ENCODE data around the gene AKAP11.
"Not testable (repeated sequence)": the region's sequence is repeated elsewhere in the genome, so short reads cannot be mapped to it uniquely, and the experiment has no call there.

Gene AKAP11

GRCh38 chr13:42272115-42272803 is at the start of gene AKAP11:
Gene AKAP11, plus strand, starts transcription at chr13:42272152. Its CDS starts 14,197 bp downstream, at chr13:42286349.
- peak; percentile 58 for DNase-seq

- DNase-seq: no peak
Observed at GRCh38 chr13:42223681-42224080, 48.3 kb upstream of the AKAP11 start.

- peak; percentile 5 for DNase-seq
Observed at GRCh38 chr13:42225051-42225450, 46.9 kb upstream of the AKAP11 start.

- DNase-seq: not testable (repeated sequence)
Observed at GRCh38 chr13:42226759-42227158, 45.2 kb upstream of the AKAP11 start.

- no peak for DNase-seq
Observed at GRCh38 chr13:42228527-42228926, 43.4 kb upstream of the AKAP11 start.

GRCh38 chr13:42229287-42229686 is 42.7 kb upstream of the AKAP11 start:
- DNase-seq: no peak

GRCh38 chr13:42232671-42233070 is 39.3 kb upstream of the AKAP11 start:
- no peak for DNase-seq

GRCh38 chr13:42233726-42234125 is 38.2 kb upstream of the AKAP11 start:
- DNase-seq: no peak

- no peak for DNase-seq
Observed at GRCh38 chr13:42239161-42239560, 32.8 kb upstream of the AKAP11 start.

GRCh38 chr13:42239644-42240043 is 32.3 kb upstream of the AKAP11 start:
- DNase-seq: no peak

GRCh38 chr13:42246541-42246940 is 25.4 kb upstream of the AKAP11 start:
- no peak for DNase-seq

GRCh38 chr13:42247883-42248282 is 24.1 kb upstream of the AKAP11 start:
- DNase-seq: no peak

- DNase-seq: no peak
Observed at GRCh38 chr13:42255886-42256285, 16.1 kb upstream of the AKAP11 start.

- no peak for DNase-seq
Observed at GRCh38 chr13:42258747-42259146, 13.2 kb upstream of the AKAP11 start.

GRCh38 chr13:42259515-42259914 is 12.4 kb upstream of the AKAP11 start:
- DNase-seq: peak; percentile 45

GRCh38 chr13:42260903-42261654 is 10.9 kb upstream of the AKAP11 start:
- peak; percentile 31 for DNase-seq

- no peak for DNase-seq
Observed at GRCh38 chr13:42266473-42266872, 5.5 kb upstream of the AKAP11 start.

GRCh38 chr13:42270160-42270856 is 1.6 kb upstream of the AKAP11 start:
- DNase-seq: no peak

- no peak for DNase-seq
Observed at GRCh38 chr13:42270857-42271215, 1.1 kb upstream of the AKAP11 start.

- peak; percentile 97 for DNase-seq
Observed at GRCh38 chr13:42271337-42272114, 426 bp upstream of the AKAP11 start.

- no peak for DNase-seq
Observed at GRCh38 chr13:42272804-42273175, 838 bp downstream of the AKAP11 start.

GRCh38 chr13:42274386-42275097 is 2.6 kb downstream of the AKAP11 start:
- no peak for DNase-seq

- DNase-seq: peak; percentile 38
Observed at GRCh38 chr13:42275098-42275471, 3.1 kb downstream of the AKAP11 start.
